HG02870 (cell line): ENCODE measurements around the gene ANKFY1.

Source experiments
- ATAC-seq: cut with Tn5 transposase; IDR thresholded peaks from one replicate; pipeline ENCODE4 v1.9.1; 2021; ENCODE audit warnings: mild to moderate bottlenecking, moderate library complexity; ENCODE audit not compliant: unreplicated experiment

The ANKFY1 gene

DNA sequence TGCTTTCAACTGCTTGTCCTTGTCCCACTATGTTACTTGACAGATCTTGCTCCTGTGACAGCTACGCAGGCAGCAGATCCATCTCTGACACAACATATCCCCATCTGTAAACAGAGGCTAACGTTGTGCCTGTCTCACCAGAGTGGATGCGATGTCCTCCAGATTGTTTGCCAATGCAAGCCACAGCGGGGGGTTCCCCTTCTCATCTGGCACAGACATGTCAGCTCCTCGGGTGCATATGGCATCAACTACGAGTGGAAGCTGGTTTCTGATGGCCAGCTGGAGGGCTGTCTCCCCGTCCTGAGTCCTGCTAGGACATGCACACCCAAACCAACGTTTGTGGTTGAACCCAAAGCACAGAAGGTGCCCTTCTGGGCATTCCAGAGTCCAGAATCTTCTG lies 81.7 kb downstream of the ANKFY1 start:
- ATAC-seq: no peak

- ATAC-seq: no peak
Observed at GRCh38 chr17:4180791-4181190, 83.0 kb downstream of the ANKFY1 start.

DNA sequence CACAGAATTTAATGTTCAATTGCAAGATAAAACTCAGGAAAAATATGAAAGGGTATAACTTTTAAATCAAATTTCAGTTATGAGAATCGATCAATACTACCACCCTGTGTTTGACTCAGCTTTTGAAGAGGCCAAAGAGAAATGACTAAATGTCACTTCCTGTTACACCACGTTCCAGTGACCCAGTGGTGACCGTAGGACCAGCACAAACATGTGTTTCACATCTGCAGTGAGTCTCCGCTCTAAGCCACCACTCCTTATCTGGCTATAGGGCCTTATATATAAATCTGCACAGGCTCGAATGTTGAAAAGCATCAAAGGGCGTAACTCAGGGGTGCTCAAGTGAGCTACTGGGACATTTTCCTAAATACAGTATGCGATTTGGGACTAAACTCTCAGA lies 84.7 kb downstream of the ANKFY1 start:
- no peak for ATAC-seq

- no peak for ATAC-seq
Observed at GRCh38 chr17:4178651-4179050, 85.1 kb downstream of the ANKFY1 start.

DNA sequence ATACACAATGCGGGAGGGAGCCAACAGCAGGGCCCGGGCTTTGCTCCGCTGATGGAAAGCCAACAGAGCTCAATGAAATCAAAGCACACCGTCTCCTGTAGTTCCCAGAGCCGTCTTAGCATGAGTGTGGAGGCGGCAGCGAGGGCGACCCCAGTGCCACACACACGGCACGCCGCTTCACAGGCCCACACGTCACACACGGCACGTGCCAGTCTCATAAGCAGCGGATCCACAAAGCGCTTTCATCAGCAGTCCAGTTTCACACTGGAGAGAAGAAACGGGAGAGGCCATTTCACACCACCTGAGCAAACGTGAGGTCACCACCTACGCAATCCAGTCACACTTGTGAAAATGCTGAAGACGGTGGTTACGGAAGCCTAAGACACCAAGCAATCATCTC lies 86.0 kb downstream of the ANKFY1 start:
- ATAC-seq: no peak

GRCh38 chr17:4176808-4177472 lies 86.8 kb downstream of the ANKFY1 start:
- no peak for ATAC-seq

DNA sequence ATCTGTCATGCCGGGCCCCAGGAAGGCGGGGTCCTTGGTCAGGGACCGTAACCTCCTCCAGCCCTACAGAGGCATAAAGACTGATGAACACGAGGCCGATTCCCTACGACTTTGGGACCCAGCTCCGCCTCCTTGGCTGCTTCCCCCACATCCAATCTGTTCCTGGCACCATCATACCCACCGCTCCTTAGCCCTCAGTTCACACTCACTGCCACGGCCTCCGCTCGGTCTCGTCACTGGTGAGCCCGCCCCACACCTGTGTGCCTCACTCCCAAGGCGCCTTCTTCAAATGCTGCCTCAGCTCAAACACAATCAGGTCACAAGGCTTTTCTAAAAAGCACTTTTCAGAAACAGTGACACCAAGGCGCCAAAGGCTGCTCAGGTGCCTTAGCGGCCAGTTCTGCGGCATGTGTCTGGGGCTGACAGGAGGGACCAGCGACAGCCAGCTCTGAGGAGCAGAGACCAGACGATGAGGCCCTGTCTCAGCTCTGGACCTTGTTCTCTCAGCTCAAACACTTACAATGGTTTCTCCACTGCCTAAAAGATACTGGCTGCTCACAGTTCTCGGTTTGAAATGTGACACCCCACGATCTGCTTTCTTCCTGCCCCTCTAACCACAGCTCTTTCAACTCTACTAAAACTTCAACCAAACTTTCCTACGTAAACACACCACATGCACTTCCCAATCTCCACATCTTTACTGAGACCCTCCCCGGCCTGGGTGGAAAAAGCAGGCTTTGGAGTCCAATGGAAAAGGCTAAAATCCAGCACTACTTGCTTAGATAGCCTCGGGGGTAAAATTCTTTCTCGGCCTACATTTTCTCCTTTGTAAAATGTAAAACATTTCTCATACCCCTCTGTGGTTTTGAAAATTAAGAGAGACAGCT lies 87.6 kb downstream of the ANKFY1 start:
- ATAC-seq: no peak

- ATAC-seq: no peak
Observed at GRCh38 chr17:4174556-4174955, 89.2 kb downstream of the ANKFY1 start.

GRCh38 chr17:4173781-4174180 lies 90.0 kb downstream of the ANKFY1 start:
- ATAC-seq: no peak

DNA sequence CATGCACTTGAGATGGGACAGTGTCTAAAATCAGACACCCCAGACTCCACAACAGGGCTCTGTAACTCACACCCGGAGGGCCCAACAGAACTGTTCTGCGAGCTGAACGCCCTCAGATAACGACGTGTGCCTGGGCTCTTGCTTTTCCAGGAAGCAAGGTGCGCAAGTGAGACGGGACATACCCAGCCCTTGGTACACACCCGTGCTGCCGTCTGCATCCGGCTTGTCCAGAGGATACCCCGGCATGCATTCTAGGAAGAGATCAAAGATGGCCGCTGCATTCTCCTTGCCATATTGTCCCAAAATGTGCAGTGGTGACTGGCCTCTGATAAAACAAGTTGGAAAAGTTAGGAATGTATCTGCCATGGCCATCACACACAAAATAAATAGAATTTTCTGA lies 91.4 kb downstream of the ANKFY1 start:
- ATAC-seq: no peak

DNA sequence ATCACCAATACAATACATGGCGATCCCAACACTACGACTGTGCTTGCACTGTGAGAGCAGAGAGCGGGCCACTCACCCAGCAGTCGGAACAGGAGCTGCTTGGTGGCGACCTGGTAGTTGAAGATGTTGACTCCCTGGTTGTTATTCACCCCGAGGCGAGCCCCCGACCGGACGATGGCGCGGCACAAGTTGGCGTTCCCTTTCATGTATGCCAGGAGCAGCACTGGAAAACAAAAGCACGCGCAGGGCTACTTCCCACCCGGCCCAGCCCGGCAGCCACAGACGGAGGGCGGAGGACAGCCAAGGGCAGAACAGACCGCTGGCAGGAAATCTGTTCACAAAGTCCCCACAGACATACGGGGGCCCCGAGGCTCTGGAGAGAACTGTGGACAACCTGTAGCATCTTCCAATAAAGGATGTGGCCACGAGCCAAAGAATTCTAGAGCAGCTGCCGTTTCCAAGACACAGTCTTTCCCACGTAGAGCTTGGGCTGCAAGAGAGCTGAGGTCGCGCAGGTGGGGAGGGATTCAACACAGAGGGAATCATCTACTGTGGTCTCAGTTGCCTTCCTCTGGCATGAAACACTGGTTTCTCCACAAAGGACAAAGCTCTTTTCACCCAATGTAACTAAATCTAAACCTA lies 93.0 kb downstream of the ANKFY1 start:
- ATAC-seq: no peak

DNA sequence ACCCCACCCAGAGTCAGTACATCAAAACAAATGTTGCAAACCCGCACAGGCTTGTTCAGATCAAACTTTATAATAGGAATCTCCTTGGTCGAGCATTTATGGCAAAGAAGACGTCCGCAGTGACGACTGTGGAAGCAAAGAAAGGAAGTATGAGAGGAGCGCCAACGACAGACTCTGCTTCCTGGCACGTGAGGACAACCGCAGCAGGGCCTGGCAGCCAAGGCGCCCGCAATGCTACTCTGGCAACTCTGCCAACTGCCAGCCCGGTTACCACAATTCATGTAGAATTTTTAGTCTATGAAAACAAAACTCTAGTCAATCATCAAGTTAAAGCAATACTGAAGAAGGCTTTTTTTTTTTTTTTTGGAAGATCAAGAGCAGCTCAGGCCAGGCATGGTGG lies 96.0 kb downstream of the ANKFY1 start:
- no peak for ATAC-seq

DNA sequence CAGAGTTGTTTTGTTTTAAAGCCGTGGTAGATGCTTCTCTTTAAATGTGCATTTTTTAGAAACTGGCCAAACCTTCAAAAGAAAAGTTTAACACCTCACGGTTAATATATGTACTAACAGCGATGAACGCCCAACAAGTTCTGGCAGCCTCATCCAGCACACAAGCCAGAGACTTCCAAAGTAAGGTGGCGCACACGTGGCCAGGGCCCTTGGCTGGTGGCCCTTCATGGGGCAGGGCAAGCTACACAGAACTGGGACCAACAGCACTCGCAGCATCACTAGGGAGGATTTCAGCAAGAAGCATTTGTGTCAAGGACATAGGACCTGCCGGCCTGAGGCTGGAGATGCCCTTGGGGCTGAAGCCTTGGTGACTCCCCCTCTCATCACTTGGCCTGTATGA lies 97.4 kb downstream of the ANKFY1 start:
- ATAC-seq: no peak

DNA sequence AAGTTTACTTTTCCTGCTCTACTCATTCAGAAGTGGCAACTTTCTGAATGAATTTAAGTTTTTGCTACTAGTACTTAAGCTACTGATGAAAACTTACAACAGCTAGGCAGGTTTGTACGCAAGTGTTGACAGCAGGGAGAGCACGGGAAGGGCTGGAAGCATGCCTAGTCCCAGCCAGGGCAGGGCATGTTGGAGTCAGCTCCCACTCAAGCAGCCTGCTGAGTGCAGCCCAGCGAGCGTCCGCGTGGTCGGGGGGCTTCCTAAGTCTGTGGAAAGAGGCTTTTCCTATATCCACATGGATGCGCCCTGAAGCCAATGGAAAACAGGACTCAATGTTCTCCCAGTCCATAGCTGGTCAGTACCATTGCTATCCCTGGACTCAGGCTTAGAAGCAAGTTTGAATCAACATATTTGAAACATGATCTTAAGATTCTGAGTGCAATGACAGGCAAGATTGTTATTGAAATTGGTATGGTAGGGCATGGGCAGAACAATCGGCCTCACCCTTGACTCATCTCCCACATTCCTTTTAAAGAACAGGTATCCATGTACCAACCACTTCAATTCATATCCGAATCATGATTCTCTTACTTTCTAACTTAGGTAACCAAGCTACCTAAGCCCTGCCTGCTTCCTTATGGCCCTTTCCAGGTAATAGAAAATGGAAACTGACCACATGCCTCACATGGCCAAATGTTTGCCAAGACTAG lies 98.3 kb downstream of the ANKFY1 start:
- ATAC-seq: no peak

DNA sequence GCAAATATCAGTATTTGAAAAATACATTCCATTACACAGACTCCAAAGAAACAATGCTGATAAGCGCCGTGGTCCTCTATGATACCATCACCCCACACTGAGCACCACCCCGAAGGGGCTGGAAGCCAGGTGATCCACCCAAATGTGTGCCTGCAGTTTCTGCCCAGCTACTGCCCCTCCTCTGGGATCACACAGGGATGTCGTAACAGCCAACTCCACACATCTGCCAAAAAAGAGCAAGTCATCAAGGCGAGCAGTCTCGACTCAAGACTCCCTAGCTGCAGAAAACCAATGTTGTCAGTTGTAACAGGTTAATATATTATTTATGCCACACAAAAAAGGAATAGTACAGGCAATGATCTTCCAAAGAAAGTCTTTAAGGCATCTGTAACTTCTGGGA lies 99.8 kb downstream of the ANKFY1 start:
- ATAC-seq: no peak

DNA sequence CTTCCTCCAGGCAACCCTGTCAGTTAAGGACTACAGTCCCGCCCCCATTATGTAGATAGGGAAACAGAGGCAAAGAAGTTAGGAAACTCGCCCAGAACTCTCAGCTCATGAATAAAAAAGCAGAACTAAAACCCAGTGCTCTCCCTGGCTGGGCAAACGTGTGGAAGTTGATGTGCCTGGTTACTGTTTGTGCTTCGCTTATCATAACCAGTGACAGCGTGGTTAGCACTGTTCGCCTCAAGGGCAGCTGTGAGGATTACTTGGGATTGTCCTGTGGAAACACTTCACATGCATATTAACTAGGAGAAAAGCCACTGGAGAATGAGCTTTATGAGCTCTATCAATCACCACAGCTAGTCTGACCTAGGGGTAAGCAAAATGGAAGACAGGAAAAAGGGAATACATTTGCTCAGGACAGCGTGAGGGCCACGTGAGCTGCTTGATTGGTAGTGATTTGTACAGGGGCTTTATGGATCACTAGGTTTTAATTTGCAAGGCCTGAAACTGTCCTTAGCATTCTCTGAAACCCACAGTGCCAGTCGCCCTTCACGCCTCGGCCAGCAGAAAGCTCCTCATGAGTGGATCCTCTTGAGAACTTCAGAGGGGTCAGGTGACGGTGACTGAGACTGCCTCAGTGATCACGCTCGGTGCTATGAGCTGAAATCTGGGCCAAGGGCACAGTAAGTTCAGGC lies 100.9 kb downstream of the ANKFY1 start:
- ATAC-seq: no peak

DNA sequence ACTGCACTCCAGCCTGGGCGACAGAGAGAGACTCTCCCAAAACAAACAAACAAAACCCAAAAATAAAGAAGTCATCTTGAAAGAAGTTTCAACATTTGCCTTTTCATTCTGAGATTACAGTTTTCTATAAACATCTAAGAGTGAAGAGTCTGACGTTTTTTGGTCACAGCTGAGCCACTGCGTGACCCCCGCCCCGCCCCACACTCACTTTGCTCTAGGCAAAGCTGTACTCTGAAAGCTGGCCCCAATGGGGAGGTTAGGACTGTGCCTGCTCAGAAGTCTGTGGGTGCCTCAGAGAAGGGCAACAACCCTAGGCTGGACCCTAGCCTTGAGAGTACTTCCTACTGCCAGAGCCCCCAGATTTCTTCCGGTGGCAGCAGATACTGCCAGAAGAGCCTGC lies 101.5 kb downstream of the ANKFY1 start:
- ATAC-seq: no peak

- no peak for ATAC-seq
Observed at GRCh38 chr17:4161967-4162305, 101.8 kb downstream of the ANKFY1 start.

DNA sequence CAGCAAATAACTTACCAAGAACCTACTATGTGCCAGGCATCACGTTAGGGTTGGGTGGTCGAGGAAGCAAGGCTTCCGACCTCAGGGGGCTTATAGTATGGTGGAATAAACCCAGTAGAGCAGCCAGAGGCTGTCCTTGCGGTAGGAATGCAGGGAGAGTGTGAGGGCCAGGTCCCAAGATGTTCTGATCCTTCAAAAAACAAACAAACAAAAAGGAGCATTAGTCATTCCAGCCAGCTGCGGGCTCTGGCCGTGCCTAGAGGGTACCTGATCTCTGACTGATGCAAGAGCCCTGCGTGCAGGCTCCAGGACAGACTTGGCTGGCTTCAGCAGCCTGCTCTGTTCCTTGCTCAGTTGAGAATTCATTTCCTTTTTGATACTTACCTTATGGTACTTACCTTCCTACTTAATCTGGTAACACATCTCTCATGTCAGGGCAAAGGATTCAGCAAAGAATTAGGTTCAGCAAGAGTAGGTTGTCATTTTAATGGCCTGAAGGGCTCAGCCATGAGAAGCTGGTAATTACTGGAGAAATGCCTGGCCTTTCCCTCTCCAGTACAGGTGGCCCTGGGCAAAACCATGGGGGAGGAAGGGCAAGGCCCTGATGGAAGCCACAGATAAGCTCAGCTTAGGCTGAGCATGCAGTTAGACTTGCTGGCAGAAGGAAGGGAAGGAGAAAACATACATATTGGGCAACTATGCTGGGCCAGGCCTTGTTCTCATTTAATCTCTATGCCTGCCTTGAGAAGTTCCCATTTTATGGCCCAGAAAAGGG lies 102.4 kb downstream of the ANKFY1 start:
- ATAC-seq: no peak

GRCh38 chr17:4160294-4160859 lies 103.4 kb downstream of the ANKFY1 start:
- no peak for ATAC-seq
